Nephron progenitor cell (in vitro differentiated cells): ENCODE measurements around the gene FHIP1B.
"Not testable (repeated sequence)": the region's sequence is repeated elsewhere in the genome, so short reads cannot be mapped to it uniquely, and the experiment has no call there.

Source experiments
- DNase-seq: peaks from one replicate; pipeline ENCODE4 v3.0.0; 2021
- H3K27ac Mint-ChIP-seq: 2 replicates; pipeline ENCODE4 v1.8.0; 2021; ENCODE audit warnings: mild to moderate bottlenecking, moderate library complexity, mixed read lengths
- H3K27me3 Mint-ChIP-seq: 2 replicates; pipeline ENCODE4 v1.8.0; 2021; ENCODE audit warnings: mild to moderate bottlenecking, low read depth, mixed read lengths; ENCODE audit not compliant: poor library complexity
- H3K36me3 Mint-ChIP-seq: 2 replicates; pipeline ENCODE4 v1.8.0; 2021; ENCODE audit warnings: low read depth, mixed read lengths
- H3K4me1 Mint-ChIP-seq: 2 replicates; pipeline ENCODE4 v1.8.0; 2021; ENCODE audit warnings: mixed read lengths
- H3K4me3 Mint-ChIP-seq: 2 replicates; pipeline ENCODE4 v1.8.0; 2021; ENCODE audit warnings: mild to moderate bottlenecking, moderate library complexity, mixed read lengths
- H3K9me3 Mint-ChIP-seq: 2 replicates; pipeline ENCODE4 v1.8.0; 2021; ENCODE audit warnings: mild to moderate bottlenecking, moderate library complexity, mixed read lengths
- CTCF ChIP-seq: fragments of 200-600 bp; sonication (generic); IDR thresholded peaks from 2 replicates; pipeline ENCODE4 v1.5.0; 2021; ENCODE audit warnings: antibody characterized with exemption

Gene FHIP1B

DNA sequence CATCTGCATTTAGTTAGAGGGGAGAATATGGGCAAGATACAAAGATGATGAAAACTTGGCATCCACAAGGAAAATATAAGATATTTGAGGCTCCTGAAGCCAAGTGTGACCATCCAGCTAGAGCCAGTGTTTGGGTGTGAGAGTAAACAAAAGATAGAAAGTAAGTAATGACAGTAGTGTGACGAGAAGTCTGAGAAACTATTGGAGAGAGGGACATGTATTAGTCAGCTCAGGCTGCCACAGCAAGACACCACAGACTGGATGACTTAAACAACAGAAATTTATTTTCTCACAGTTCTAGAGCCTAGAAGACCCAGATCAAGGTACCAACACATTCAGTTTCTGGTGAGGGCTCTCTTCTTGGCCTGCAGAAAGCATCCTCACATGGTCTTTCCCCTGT, 18.8 kb upstream of the FHIP1B start:
- Mint-ChIP-seq H3K27me3 (no peaks in the 10 kb centered on the region), H3K9me3 (no peaks in the 10 kb centered on the region), H3K4me1 (peaks cover 9% of the 10 kb centered on the region), H3K4me3 (no peak overlapping the region), H3K36me3 (no peaks in the 10 kb centered on the region), H3K27ac (no peak overlapping the region)
- TF ChIP-seq CTCF, result no peak
- DNase-seq, result no peak

DNA sequence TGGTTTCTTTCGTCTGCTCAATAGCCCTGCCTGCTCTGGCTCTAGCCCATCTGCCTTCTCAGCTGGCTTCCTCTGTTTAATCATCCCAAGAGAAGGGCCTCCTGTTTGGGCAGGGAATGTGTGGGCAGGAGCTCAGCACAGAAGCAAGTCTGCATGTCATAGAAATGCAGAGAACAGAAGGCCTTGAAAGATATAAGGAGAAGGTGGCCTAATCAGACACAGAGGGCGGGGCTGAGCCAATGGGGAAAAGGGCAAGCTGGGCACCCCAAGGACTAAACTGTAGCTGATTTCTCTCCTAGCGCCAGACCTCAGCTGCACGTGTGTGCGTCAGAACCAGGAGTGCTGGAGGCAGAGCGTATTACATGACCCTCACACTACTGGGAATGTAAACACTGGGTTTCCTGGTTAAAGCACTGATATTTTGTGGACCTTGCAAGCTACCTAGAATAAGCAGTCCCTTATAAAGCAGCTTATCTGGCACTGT, 17.6 kb upstream of the FHIP1B start:
- DNase-seq, result no peak
- Mint-ChIP-seq H3K27ac (no peak overlapping the region), H3K4me3 (no peak overlapping the region), H3K9me3 (no peaks in the 10 kb centered on the region), H3K4me1 (peaks cover 9% of the 10 kb centered on the region), H3K36me3 (no peaks in the 10 kb centered on the region), H3K27me3 (peaks cover 4% of the 10 kb centered on the region)
- no peak for TF ChIP-seq CTCF

- Mint-ChIP-seq H3K36me3 (no peaks in the 10 kb centered on the region), H3K4me3 (no peak overlapping the region), H3K27me3 (peaks cover 7% of the 10 kb centered on the region), H3K9me3 (no peaks in the 10 kb centered on the region), H3K4me1 (peaks cover 9% of the 10 kb centered on the region), H3K27ac (no peak overlapping the region)
- TF ChIP-seq CTCF, result peak; percentile 88
- peak; percentile 80 for DNase-seq
Observed at GRCh38 chr11:6251120-6251733, 16.8 kb upstream of the FHIP1B start.

DNA sequence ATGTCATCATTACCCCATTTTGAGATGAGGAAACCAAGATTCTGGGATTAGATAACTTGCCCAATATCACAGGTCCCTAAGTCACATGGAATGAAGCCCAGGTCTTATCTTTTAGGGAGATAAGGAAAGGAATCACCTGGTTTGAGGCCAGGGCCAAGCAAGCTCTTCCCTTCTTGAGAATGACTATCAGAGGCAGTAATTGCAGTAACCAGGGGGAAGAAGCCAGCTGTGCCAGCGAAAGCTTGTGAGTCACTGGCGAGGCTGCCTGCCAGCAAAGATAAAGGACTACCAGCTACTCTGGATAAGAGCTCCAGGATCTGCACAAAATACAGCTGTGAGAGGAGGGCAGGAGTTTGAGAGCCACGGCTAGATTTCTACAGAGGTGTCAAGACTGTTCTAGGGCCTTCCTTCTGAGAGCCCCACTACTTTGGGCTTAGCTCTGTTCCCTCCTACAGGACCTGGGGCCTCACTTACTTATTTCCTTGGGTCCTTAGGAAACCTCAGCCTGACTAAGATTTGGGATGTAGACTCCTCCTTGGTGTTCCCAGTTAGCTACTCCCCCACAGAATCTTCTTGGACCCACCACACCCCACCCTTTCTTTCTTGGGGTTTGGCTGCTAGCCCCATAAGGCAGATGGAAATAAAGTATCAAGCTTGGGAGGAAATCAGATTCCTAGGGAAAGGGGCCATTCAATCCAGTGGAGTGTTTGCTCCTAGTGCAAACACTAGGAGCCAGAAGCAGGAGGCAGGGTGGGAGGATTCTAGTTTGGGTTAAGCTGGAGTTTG, 15.5 kb upstream of the FHIP1B start:
- H3K27me3 Mint-ChIP-seq, result peaks cover 7% of the 10 kb centered on the region
- no peak overlapping the region for H3K27ac Mint-ChIP-seq
- H3K4me1 Mint-ChIP-seq, result peaks cover 9% of the 10 kb centered on the region
- H3K9me3 Mint-ChIP-seq, result no peaks in the 10 kb centered on the region
- no peak for DNase-seq
- H3K36me3 Mint-ChIP-seq, result no peaks in the 10 kb centered on the region
- H3K4me3 Mint-ChIP-seq, result no peak overlapping the region
- no peak for TF ChIP-seq CTCF

- not testable (repeated sequence) for H3K27ac Mint-ChIP-seq, H3K9me3 Mint-ChIP-seq, DNase-seq, H3K4me3 Mint-ChIP-seq, H3K36me3 Mint-ChIP-seq, H3K4me1 Mint-ChIP-seq, H3K27me3 Mint-ChIP-seq
Observed at GRCh38 chr11:6248897-6249296, 14.5 kb upstream of the FHIP1B start.

- H3K9me3 Mint-ChIP-seq, result no peaks in the 10 kb centered on the region
- H3K27me3 Mint-ChIP-seq, result peaks cover 8% of the 10 kb centered on the region
- H3K4me1 Mint-ChIP-seq, result peaks cover 13% of the 10 kb centered on the region
- no peak overlapping the region for H3K27ac Mint-ChIP-seq
- no peak overlapping the region for H3K4me3 Mint-ChIP-seq
- no peak for DNase-seq
- no peaks in the 10 kb centered on the region for H3K36me3 Mint-ChIP-seq
- no peak for TF ChIP-seq CTCF
Observed at GRCh38 chr11:6248248-6248647, 13.8 kb upstream of the FHIP1B start.
